Subcutaneous adipose tissue (tissue), 4 donors: ENCODE measurements around the gene PEDS1. TPM values are rescaled to one million over a fixed set of nuclear protein-coding genes. Genes with fewer than 3 reads are reported as not detected.

ENCODE experiments used
- total RNA-seq, 4 donors: library from RNA; depleted of rRNA; stranded (reverse); fragments of >200 nt; gene quantifications; one replicate each; pipeline ENCODE4 v1.1.0, GENCODE V29; 2016
- TF ChIP-seq, protein P1 (sequence below): fragments of 450-650 bp; IDR thresholded peaks from one replicate; pipeline ENCODE4 v1.5.1; 2016; ENCODE audit warnings: low read depth, mild to moderate bottlenecking, control low read depth, antibody characterized with exemption, moderate library complexity

Gene PEDS1
- total RNA-seq, 4 donors from 2014 or later, result 20.4 to 34.9 (median 24.1) TPM

DNA sequence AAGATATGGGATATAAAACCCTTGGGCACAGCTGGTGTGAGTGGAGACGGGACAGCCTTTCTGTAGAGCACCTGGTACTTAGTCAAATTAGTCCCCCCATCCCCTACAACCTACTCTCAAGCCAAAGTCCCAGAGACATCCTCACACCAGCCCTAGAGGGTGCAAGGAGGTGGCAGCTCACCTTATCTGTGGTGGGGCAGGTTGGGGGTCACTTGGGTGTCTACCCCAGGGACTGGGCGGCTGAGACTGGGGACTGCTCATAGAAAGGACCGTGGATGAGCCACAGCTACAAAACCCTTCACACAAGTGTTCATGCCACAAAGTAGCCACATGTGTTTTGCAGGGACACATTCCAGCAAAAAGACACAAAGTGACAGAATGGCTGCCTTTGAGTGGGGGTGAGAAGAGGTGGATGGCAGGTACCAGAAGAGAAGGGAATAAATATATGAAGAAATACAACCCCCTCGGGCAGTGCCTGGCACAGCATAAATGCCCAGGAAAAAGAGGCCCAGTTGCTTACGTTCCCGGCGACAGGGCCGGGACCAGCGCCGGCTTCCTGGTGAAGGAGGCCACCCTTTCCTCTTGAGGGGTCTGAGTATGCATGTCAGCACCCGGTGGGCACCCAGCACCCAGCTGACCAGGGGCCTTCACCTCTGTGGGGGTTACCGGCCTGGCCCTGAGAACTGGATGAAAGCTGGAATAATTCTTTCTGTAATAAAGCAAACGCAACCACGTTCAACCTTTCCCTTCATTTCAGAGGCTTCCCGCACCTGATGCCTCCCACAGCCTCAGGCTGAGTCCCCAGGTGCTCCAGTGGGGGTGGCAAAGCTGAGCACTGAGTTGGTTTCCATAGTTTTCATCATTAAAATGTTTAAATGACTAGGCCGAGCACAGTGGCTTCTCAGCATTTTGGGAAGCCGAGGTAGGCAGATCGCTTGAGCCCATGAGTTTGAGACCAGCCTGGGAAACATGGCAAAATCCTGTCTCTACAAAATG, 22.7 kb upstream of the PEDS1 start:
- TF ChIP-seq, protein P1, sequence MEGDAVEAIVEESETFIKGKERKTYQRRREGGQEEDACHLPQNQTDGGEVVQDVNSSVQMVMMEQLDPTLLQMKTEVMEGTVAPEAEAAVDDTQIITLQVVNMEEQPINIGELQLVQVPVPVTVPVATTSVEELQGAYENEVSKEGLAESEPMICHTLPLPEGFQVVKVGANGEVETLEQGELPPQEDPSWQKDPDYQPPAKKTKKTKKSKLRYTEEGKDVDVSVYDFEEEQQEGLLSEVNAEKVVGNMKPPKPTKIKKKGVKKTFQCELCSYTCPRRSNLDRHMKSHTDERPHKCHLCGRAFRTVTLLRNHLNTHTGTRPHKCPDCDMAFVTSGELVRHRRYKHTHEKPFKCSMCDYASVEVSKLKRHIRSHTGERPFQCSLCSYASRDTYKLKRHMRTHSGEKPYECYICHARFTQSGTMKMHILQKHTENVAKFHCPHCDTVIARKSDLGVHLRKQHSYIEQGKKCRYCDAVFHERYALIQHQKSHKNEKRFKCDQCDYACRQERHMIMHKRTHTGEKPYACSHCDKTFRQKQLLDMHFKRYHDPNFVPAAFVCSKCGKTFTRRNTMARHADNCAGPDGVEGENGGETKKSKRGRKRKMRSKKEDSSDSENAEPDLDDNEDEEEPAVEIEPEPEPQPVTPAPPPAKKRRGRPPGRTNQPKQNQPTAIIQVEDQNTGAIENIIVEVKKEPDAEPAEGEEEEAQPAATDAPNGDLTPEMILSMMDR, result no peak

DNA sequence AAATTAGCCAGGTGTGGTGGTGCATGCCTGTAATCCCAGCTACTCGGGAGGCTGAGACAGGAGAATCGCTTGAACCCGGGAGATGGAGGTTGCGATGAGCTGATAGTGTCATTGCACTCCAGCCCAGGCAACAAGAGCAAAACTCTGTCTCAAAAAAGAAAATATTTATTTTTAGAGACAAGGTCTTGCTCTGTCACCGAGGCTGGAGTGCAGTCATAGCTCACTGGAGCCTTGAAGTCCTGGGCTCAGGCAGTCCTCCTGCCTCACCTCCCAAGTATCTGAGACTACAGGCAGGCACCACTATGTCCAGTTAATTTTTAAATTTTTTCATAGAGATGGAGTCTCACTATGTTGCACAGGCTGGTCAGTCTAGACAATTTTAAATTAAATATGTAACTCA, 20.9 kb upstream of the PEDS1 start:
- TF ChIP-seq, protein P1, result no peak

DNA sequence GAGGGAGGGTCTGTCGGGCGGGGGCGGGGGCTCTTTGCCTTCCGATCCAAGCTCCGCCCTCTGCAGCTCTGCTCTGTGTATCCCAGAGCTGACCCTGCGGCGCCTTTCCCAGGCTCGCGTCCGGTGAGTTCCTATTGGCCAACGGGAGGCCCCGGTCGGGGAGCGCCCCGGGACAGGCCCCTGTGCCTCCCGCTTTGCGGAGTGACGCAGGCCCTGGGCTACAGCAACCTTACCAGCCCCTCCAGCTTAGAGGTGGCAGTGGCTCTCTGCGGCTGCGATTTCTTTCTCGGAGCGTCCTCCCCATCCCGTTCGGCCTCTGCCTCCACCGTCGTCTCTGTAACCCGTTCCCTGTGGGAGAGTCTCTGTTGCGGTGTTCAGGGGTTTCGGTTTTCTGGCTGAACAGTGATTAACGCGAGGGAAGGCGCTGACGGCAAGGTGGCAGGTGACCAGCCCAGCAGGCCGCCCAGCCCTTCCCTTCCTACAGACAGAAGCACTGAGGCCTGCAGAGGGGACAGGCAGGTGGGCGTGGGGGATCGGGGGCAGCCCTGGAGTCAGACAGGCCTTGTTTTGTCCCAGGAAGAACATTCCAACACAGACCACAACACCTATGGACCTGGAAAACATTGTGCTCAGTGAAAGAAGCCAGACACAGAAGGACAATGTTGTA, 19.0 kb upstream of the PEDS1 start:
- TF ChIP-seq, protein P1, result no peak

DNA sequence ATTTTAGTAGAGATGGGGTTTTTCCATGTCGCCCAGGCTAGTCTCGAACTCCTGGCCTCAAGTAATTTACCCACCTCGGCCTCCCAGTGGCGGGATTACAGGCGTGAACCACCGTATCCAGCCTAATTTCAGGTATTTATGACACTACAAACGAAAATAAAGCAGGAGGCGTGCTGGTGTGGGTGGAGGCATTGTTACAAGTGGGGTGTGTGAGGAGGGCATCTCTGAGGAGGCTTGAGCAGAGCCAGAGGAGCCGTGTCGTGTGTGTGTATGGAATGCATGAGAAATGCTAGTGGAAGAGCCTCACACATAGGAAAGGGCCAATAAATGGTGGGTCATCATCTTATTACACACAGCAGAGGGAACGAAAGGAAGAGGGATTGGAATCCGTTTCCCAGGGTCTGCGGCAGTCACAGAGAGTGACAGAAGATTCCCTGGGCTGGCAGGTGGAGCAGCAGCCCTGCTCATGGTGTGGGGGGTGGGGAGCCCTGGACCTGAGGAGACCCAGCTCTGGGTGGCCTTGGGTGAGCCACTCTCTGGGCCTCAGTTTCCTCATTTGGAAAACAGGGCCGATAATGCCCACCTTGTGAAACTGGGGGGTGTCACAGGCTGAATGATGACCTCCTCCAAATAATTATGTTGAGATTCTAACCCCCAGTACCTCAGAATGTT, 17.2 kb upstream of the PEDS1 start:
- TF ChIP-seq, protein P1, result no peak

DNA sequence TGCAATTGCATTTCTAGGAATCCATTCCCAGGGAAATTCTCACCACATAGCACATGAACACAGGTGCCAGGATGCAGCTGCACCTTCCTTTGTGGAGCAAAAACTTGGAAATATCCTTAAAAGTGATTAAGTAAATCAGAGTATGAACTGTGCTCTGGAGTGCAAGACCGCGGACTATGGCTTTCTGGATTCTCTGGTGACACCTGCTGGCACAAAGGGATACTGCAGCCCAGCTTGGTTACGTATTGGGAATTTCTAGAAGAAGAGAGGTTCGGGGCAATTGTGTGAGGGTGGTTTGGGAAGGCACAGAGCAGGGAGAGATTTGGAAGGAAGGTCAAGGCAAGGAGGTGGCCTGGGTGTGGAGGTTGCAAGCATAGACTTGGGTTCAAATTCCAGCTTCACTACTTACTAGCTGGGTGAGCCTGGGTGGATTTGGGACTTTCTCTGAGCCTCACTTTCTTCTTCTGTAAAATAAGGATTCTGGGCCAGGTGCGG, 15.9 kb upstream of the PEDS1 start:
- TF ChIP-seq, protein P1, result no peak

DNA sequence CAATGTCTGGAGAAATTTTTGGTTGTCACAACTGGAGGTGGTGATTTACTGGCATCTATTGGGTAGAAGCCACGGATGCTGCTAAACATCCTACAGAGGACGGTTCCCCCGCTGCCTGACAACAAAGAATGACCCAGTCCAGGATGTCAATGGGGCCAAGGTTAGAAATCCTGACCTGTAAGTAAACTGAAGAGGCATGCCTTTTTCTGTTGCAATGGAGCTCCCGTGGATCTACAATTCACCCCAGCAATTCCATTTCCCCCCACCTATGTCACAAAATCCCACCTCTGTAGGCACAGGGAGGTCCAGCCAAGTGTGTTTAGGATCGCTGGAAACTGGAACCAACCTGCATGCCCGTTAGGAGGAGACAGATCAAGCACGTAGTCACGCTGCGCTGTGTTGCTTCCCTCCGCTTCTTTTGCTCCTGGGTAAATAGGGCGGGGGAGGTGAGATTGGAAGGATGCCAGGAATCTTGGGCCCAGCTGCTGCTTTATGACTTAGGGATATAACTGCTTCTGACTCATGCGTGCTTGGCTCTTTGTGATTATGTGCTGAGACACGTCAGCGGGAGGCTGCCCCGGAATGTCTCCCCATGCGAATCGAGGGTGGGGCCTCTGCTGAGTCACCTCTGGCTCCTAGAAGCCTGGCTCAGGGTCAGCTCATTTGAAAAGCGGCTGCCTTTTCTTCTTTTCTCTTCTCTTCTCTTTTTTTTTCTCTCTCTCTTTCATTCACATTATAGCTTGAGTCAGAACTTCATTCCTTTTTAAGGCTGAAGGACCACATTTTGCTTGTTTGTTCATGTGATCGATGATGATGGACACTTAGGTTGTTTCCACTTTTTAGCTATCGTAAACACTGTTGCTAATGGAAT, 12.4 kb upstream of the PEDS1 start:
- TF ChIP-seq, protein P1, result no peak
